ENCODE data around the gene SHLD2. TPM values are rescaled to one million over a fixed set of nuclear protein-coding genes. Genes with fewer than 3 reads are reported as not detected.

SHLD2 gene
- total RNA-seq, 2 donors from 2014 or later, result 30.0 to 30.5 TPM

DNA sequence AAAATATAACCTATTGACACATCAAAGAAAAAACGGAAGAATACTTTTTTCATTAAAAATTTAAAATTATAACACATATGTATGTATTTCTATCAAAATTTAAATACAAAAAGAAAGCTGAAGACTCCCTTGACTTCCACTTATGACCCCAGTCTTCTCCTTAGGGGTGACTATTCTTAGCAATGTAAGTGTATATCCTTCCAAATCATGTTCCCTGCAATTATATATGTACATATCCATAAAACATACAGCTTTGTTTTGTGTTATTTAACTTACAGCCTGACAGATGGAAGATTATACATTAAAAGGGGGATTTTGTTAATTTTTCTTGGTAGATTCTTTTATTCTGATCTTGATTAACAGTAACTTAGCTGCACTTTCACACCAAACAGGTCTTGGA, 9.5 kb upstream of the SHLD2 start:
- Mint-ChIP-seq H3K4me3 (no peak overlapping the region), H3K27me3 (ENCODE audit: insufficient read depth) (no peaks in the 10 kb centered on the region), H3K36me3 (ENCODE audit: low read depth) (peaks cover 51% of the 10 kb centered on the region), H3K27ac (no peak overlapping the region), H3K9me3 (peaks cover 6% of the 10 kb centered on the region), H3K4me1 (peaks cover 17% of the 10 kb centered on the region)
- H3K27me3 ChIP-seq (ENCODE audit: control insufficient read depth, insufficient read depth, low read length, poor library complexity, severe bottlenecking), result no peaks in the 10 kb centered on the region
- peaks cover 4% of the 10 kb centered on the region for H3K4me1 ChIP-seq (ENCODE audit: control insufficient read depth, insufficient read depth, low read length)
- H3K27ac ChIP-seq (ENCODE audit: low read depth, low read length), result no peak overlapping the region
- peaks cover 25% of the 10 kb centered on the region for H3K36me3 ChIP-seq (ENCODE audit: control insufficient read depth, insufficient read depth, low read length)
- H3K9me3 ChIP-seq (ENCODE audit: control insufficient read depth, low read length), result no peaks in the 10 kb centered on the region
- H3K4me3 ChIP-seq (ENCODE audit: low read length), result no peak overlapping the region
- no peak for DNase-seq
- no CpG with 5 or more reads among the region's 1 CpG for WGBS, 2 experiments (ENCODE audit: insufficient coverage in 1 of 2, insufficient read length in 1 of 2)
- H3K9ac ChIP-seq (ENCODE audit: extremely low read depth, low read length, poor library complexity, severe bottlenecking), result no peak overlapping the region
- TF ChIP-seq, protein P1, sequence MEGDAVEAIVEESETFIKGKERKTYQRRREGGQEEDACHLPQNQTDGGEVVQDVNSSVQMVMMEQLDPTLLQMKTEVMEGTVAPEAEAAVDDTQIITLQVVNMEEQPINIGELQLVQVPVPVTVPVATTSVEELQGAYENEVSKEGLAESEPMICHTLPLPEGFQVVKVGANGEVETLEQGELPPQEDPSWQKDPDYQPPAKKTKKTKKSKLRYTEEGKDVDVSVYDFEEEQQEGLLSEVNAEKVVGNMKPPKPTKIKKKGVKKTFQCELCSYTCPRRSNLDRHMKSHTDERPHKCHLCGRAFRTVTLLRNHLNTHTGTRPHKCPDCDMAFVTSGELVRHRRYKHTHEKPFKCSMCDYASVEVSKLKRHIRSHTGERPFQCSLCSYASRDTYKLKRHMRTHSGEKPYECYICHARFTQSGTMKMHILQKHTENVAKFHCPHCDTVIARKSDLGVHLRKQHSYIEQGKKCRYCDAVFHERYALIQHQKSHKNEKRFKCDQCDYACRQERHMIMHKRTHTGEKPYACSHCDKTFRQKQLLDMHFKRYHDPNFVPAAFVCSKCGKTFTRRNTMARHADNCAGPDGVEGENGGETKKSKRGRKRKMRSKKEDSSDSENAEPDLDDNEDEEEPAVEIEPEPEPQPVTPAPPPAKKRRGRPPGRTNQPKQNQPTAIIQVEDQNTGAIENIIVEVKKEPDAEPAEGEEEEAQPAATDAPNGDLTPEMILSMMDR (conservative IDR thresholded peaks at IDR 0.05), result no peak

DNA sequence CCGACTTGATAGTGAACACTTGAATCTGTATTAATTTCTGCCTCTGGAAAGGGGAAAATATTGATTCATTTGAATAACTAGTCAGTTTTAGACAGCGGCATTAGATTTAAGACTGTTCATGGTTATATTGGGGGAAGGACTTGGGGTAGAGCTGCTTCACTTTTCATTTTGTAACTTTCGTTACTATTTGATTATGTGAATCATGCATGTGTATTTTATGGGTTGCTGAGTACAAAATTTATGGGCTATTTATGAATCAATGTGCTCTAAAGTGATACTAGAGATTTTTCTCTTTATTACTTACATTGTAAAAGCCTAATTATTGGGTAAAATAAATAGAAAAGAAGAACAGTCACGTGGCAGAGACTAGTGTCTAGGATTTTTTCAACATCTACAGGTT, 5.3 kb upstream of the SHLD2 start:
- no peak overlapping the region for H3K27ac Mint-ChIP-seq
- no peaks in the 10 kb centered on the region for H3K9me3 Mint-ChIP-seq
- DNase-seq, result no peak
- WGBS, 2 experiments (ENCODE audit: insufficient coverage in 1 of 2, insufficient read length in 1 of 2), result 80 to 98% methylated on average over 1 to 4 of the region's 4 CpGs
- H3K4me1 Mint-ChIP-seq, result peaks cover 23% of the 10 kb centered on the region
- H3K27ac ChIP-seq (ENCODE audit: low read depth, low read length), result no peak overlapping the region
- H3K36me3 ChIP-seq (ENCODE audit: control insufficient read depth, insufficient read depth, low read length), result peaks cover 25% of the 10 kb centered on the region
- H3K27me3 ChIP-seq (ENCODE audit: control insufficient read depth, insufficient read depth, low read length, poor library complexity, severe bottlenecking), result no peaks in the 10 kb centered on the region
- H3K4me3 ChIP-seq (ENCODE audit: low read length), result no peak overlapping the region
- peaks cover 36% of the 10 kb centered on the region for H3K36me3 Mint-ChIP-seq (ENCODE audit: low read depth)
- no peaks in the 10 kb centered on the region for H3K27me3 Mint-ChIP-seq (ENCODE audit: insufficient read depth)
- no peaks in the 10 kb centered on the region for H3K9me3 ChIP-seq (ENCODE audit: control insufficient read depth, low read length)
- TF ChIP-seq, protein P1 (conservative IDR thresholded peaks at IDR 0.05), result no peak
- peaks cover 7% of the 10 kb centered on the region for H3K4me1 ChIP-seq (ENCODE audit: control insufficient read depth, insufficient read depth, low read length)
- H3K9ac ChIP-seq (ENCODE audit: extremely low read depth, low read length, poor library complexity, severe bottlenecking), result no peak overlapping the region
- no peak overlapping the region for H3K4me3 Mint-ChIP-seq

GRCh38 chr10:87090779-87091178, 4.2 kb upstream of the SHLD2 start:
- Mint-ChIP-seq H3K9me3 (no peaks in the 10 kb centered on the region), H3K4me1 (peaks cover 23% of the 10 kb centered on the region), H3K27me3 (ENCODE audit: insufficient read depth) (no peaks in the 10 kb centered on the region), H3K27ac (peak overlapping the region; percentile 3), H3K36me3 (ENCODE audit: low read depth) (peaks cover 31% of the 10 kb centered on the region), H3K4me3 (peak overlapping the region; percentile 85)
- WGBS, 2 experiments (ENCODE audit: insufficient coverage in 1 of 2, insufficient read length in 1 of 2), result 55 to 64% methylated on average over 2 to 4 of the region's 4 CpGs
- H3K4me1 ChIP-seq (ENCODE audit: control insufficient read depth, insufficient read depth, low read length), result peaks cover 7% of the 10 kb centered on the region
- TF ChIP-seq, protein P1 (conservative IDR thresholded peaks at IDR 0.05), result no peak
- H3K9ac ChIP-seq (ENCODE audit: extremely low read depth, low read length, poor library complexity, severe bottlenecking), result no peak overlapping the region
- H3K4me3 ChIP-seq (ENCODE audit: low read length), result peak overlapping the region; percentile 92
- H3K27ac ChIP-seq (ENCODE audit: low read depth, low read length), result no peak overlapping the region
- H3K9me3 ChIP-seq (ENCODE audit: control insufficient read depth, low read length), result no peaks in the 10 kb centered on the region
- no peaks in the 10 kb centered on the region for H3K27me3 ChIP-seq (ENCODE audit: control insufficient read depth, insufficient read depth, low read length, poor library complexity, severe bottlenecking)
- no peak for DNase-seq
- H3K36me3 ChIP-seq (ENCODE audit: control insufficient read depth, insufficient read depth, low read length), result peaks cover 25% of the 10 kb centered on the region

Measured in endodermal cell (in vitro differentiated cells).